GM12878 (cell line): ENCODE data around the gene ABCC3. TPM values are rescaled to one million over a fixed set of nuclear protein-coding genes. Genes with fewer than 3 reads are reported as not detected.

ENCODE experiments used
- ATAC-seq: fragments of 200-7000 bp; cut with Tn5 transposase; 3 replicates; pipeline ENCODE4 v1.9.1; 2020; ENCODE audit warnings: mild to moderate bottlenecking, moderate library complexity
- BruUV-seq: library from RNA; stranded (reverse); fragments of 400-500 nt; replicated peaks from 2 replicates; lab custom pipeline; 2021; lab: Mats Ljungman, UMichigan
- CTCF ChIA-PET: fragments of 300-600 bp; sonication (Branson Sonifier 250); formaldehyde crosslinking; extraction: SDS; loops from one replicate; lab custom pipeline; 2021; ENCODE audit warnings: inconsistent platforms; lab: Yijun Ruan, JAX
- POLR2A ChIA-PET: fragments of 350-600 bp; formaldehyde crosslinking; extraction: SDS; loops from one replicate; lab custom pipeline; 2021; ENCODE audit warnings: inconsistent platforms; lab: Charles Lee
- RAD21 ChIA-PET: fragments of 300-600 bp; sonication (Branson Sonifier 250); formaldehyde crosslinking; loops from one replicate; lab custom pipeline; 2023; ENCODE audit warnings: antibody characterized with exemption; ENCODE audit not compliant: unreplicated experiment; lab: Charles Lee
- SMC1A ChIA-PET: fragments of 300-600 bp; sonication (Branson Sonifier 250); formaldehyde crosslinking; loops from one replicate; lab custom pipeline; 2023; ENCODE audit not compliant: unreplicated experiment, uncharacterized antibody; lab: Charles Lee
- DNase-seq: peaks from one replicate; pipeline ENCODE4 v3.0.0-alpha.2; 2011; ENCODE audit warnings: low read depth, low spot score
- FAIRE-seq: peaks from 3 replicates; lab custom pipeline; 2011; peaks lifted over from hg19 to GRCh38; lab: Jason Lieb, UNC
- H2AFZ ChIP-seq: 2 replicates; pipeline ENCODE4 v1.6.0; 2011; ENCODE audit warnings: low read depth, low read length, control low read depth; ENCODE audit not compliant: control insufficient read depth
- H3K27ac ChIP-seq: 2 replicates; pipeline ENCODE4 v1.5.1; 2011; ENCODE audit warnings: control low read depth; ENCODE audit not compliant: control insufficient read depth, insufficient read depth
- H3K27me3 ChIP-seq, 2 experiments: replicated peaks in 1 of 2; 2 replicates each; pipeline versions ENCODE4 v1.6.0 to v1.6.1; 2011; ENCODE audit warnings: low read length in 1 of 2; ENCODE audit not compliant: control insufficient read depth in 2 of 2, insufficient read depth in 2 of 2
- H3K36me3 ChIP-seq, 2 experiments: 2 replicates each; pipeline ENCODE4 v1.5.1; 2011; ENCODE audit warnings: low read length in 1 of 2; ENCODE audit not compliant: control insufficient read depth in 2 of 2, insufficient read depth in 2 of 2
- H3K4me1 ChIP-seq: 2 replicates; pipeline ENCODE4 v1.6.1; 2011; ENCODE audit warnings: mild to moderate bottlenecking, low read length, moderate library complexity, mixed read lengths; ENCODE audit not compliant: control insufficient read depth, insufficient read depth
- H3K4me2 ChIP-seq: 2 replicates; pipeline ENCODE4 v1.6.0; 2011; ENCODE audit warnings: control low read depth; ENCODE audit not compliant: control insufficient read depth, insufficient read depth
- H3K4me3 ChIP-seq: fragments of 200-600 bp; sonication (generic); 2 replicates; pipeline ENCODE4 v1.5.1; 2016
- H3K79me2 ChIP-seq: 2 replicates; pipeline ENCODE4 v1.6.0; 2011; ENCODE audit warnings: low read length; ENCODE audit not compliant: control insufficient read depth, insufficient read depth
- H3K9ac ChIP-seq: 2 replicates; pipeline ENCODE4 v1.8.0; 2011; ENCODE audit warnings: low read length, control low read depth, mixed read lengths; ENCODE audit not compliant: control insufficient read depth, insufficient read depth
- H3K9me3 ChIP-seq: replicated peaks from 3 replicates; pipeline ENCODE4 v1.5.1; 2011; ENCODE audit warnings: mild to moderate bottlenecking, low read length; ENCODE audit not compliant: control insufficient read depth, insufficient read depth
- H4K20me1 ChIP-seq: 2 replicates; pipeline ENCODE4 v1.6.0; 2011; ENCODE audit not compliant: control insufficient read depth, insufficient read depth
- BACH1 ChIP-seq: fragments of 450-650 bp; IDR thresholded peaks from 2 replicates; pipeline ENCODE4 v1.6.1; 2017; ENCODE audit warnings: mild to moderate bottlenecking, borderline replicate concordance
- CREB1 ChIP-seq: IDR thresholded peaks from 2 replicates; pipeline ENCODE4 v1.6.1; 2012; ENCODE audit warnings: low read depth, mild to moderate bottlenecking, inconsistent platforms
- HDGF ChIP-seq: fragments of 450-650 bp; IDR thresholded peaks from 2 replicates; pipeline ENCODE4 v1.6.1; 2016; ENCODE audit warnings: antibody characterized with exemption
- JUND ChIP-seq: IDR thresholded peaks from 2 replicates; pipeline ENCODE4 v1.6.1; 2012; ENCODE audit warnings: low read depth, mild to moderate bottlenecking, low read length, improper control_type of control experiment, moderate library complexity
- KDM1A ChIP-seq: fragments of 200-600 bp; sonication (generic); IDR thresholded peaks from 2 replicates; pipeline ENCODE4 v1.6.1; 2016; ENCODE audit warnings: borderline replicate concordance
- NBN ChIP-seq: fragments of 450-650 bp; IDR thresholded peaks from 2 replicates; pipeline ENCODE4 v1.6.1; 2016
- NR2C2 ChIP-seq: IDR thresholded peaks from 2 replicates; pipeline ENCODE4 v1.6.1; 2011; ENCODE audit warnings: borderline replicate concordance, low read depth; ENCODE audit not compliant: control insufficient read depth, insufficient read length
- PML ChIP-seq: IDR thresholded peaks from 2 replicates; pipeline ENCODE4 v1.6.1; 2012; ENCODE audit warnings: low read length, inconsistent platforms
- POU2F2 ChIP-seq: IDR thresholded peaks from 3 replicates; pipeline ENCODE4 v1.6.1; 2011; ENCODE audit warnings: low read depth, mild to moderate bottlenecking, low read length, borderline replicate concordance
- SMAD1 ChIP-seq: fragments of 450-650 bp; IDR thresholded peaks from 2 replicates; pipeline ENCODE4 v1.6.1; 2018; ENCODE audit warnings: mild to moderate bottlenecking, low read depth; ENCODE audit not compliant: partially characterized antibody
- SMC3 ChIP-seq: IDR thresholded peaks from 2 replicates; pipeline ENCODE4 v1.6.1; 2011; ENCODE audit warnings: low read length, improper control_type of control experiment, borderline replicate concordance
- SRF ChIP-seq, 2 experiments: IDR thresholded peaks; 2 replicates each; pipeline ENCODE4 v1.6.1; 2011; ENCODE audit warnings: low read depth in 2 of 2, low read length in 2 of 2, mild to moderate bottlenecking in 1 of 2, moderate library complexity in 1 of 2
- STAT1 ChIP-seq: fragments of 450-650 bp; conservative IDR thresholded peaks from 2 replicates; pipeline ENCODE4 v1.6.1; 2014; ENCODE audit warnings: antibody characterized with exemption, mild to moderate bottlenecking
- STAT3 ChIP-seq: IDR thresholded peaks from 2 replicates; pipeline ENCODE4 v1.6.1; 2011; ENCODE audit warnings: low read depth, low read length, improper control_type of control experiment
- TARDBP ChIP-seq: IDR thresholded peaks from 2 replicates; pipeline ENCODE4 v1.6.1; 2016; ENCODE audit warnings: borderline replicate concordance
- ZNF207 ChIP-seq: fragments of 450-650 bp; IDR thresholded peaks from 2 replicates; pipeline ENCODE4 v1.6.1; 2014; ENCODE audit warnings: antibody characterized with exemption, mild to moderate bottlenecking, borderline replicate concordance
- WGBS: methylation state at CpG from one replicate; pipeline ENCODE4 v1.1.6; 2016; ENCODE audit warnings: low lambda C conversion rate; ENCODE audit not compliant: insufficient replicate concordance, insufficient coverage; ENCODE audit errors: missing lambda C conversion rate; 5-methylcytosine and 5-hydroxymethylcytosine counted together
- in situ Hi-C: fragments of 300-500 bp; cut with MboI; formaldehyde crosslinking; loops from 9 replicates; pipeline ENCODE4 v1.14.3; 2018; ENCODE audit warnings: mixed read lengths
- intact Hi-C: fragments of 100-400 bp; cut with micrococcal nuclease; formaldehyde crosslinking; loops from one replicate; pipeline ENCODE4 v1.14.2; 2022; ENCODE audit not compliant: unreplicated experiment
- polyA plus RNA-seq, 11 experiments: library from polyadenylated mRNA; depleted of rRNA in 4 of 11; unstranded in 6 of 11; stranded (reverse) in 5 of 11; fragments of >200 nt; fragmentation: Nextera tagmentation in 4 of 11; fragmentation: Illumina TruSeq in 1 of 11; extraction: Ambion mirVana in 4 of 11; extraction: Trizol in 1 of 11; gene quantifications; 1 replicate in 1 of 11; 2 replicates in 10 of 11; pipeline versions ENCODE4 v1.2.1 to v1.2.3, GENCODE V29; 2011 to 2016; ENCODE audit warnings: inconsistent platforms in 2 of 11, missing spikeins in 2 of 11, low read depth in 1 of 11
- total RNA-seq, 4 experiments: library from RNA; depleted of rRNA in 3 of 4; stranded (reverse); fragments of >200 nt in 3 of 4; fragmentation: Illumina TruSeq in 1 of 4; extraction: Trizol in 1 of 4; gene quantifications; 2 replicates each; pipeline versions ENCODE4 v1.2.1 to v1.2.3, GENCODE V29; 2013 to 2021

Gene ABCC3
- total and polyA plus RNA-seq, 10 of the 15 experiments (the other 5 are each of a cell fraction or from before 2014, with no cell fraction given) = 0.21 to 2.3 (median 0.71) TPM; not detected in 6

DNA sequence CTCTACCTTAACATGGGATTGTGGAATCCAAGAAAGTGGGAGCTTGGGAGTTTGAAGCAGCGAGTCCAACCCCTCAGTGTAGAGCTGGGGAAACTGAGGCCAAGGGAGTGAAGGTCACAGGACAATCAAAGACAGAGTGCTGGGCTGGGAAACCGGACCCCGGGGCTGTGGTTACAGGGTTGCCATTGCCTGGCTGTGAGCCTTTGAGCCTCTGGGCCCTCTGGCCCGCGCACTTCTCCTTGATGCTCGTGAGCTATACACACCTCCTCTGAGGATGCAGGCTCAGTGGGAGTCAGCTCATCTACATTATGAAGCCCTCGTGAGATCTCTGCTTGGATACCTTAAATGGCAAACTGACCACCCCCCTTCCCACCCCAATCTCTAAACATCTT is 2.1 kb downstream of the ABCC3 start:
- no TSS peak for BruUV-seq
- H2AFZ ChIP-seq = no peak overlapping the region
- no peak for ATAC-seq
- CTCF ChIA-PET = interaction anchor here (0.6 to 17.1 kb wide), 3 partner anchors 9 to 185 kb away, joined by 3 to 211 read pairs (median 70); no protein-coding TSS in a partner anchor
- H3K4me3 ChIP-seq = no peak overlapping the region
- 59% methylated on average over 7 of the region's 7 CpGs for WGBS
- no peak overlapping the region for H3K4me2 ChIP-seq
- H3K27me3 ChIP-seq = no peaks in the 10 kb centered on the region; a peak in 2 of 4 replicates
- no peak overlapping the region for H3K9ac ChIP-seq
- no peak for TF ChIP-seq POU2F2
- no peak for TF ChIP-seq KDM1A
- TF ChIP-seq HDGF = no peak
- no peak for TF ChIP-seq BACH1
- no peak for TF ChIP-seq TARDBP
- no peak for TF ChIP-seq STAT3
- no peak for TF ChIP-seq NBN
- no peak for TF ChIP-seq NR2C2
- TF ChIP-seq CREB1 = no peak
- no peak for TF ChIP-seq SMAD1
- no peak for TF ChIP-seq SMC3
- no peak for TF ChIP-seq SRF (IDR thresholded peaks at IDR 0.05; ENCODE audit: low read depth in 2 of 2, low read length in 2 of 2)
- TF ChIP-seq STAT1 = no peak
- no peak for TF ChIP-seq JUND
- no peak for TF ChIP-seq PML
- no peak for TF ChIP-seq ZNF207
- H3K4me1 ChIP-seq = peaks cover 11% of the 10 kb centered on the region
- SMC1A ChIA-PET = interaction anchor here (0.9 to 3.8 kb wide), 5 partner anchors 8 to 517 kb away, joined by 3 to 17 read pairs (median 3); partner anchors contain the start of gene NME1
- intact Hi-C loops = no loop called here
- no peaks in the 10 kb centered on the region for H3K9me3 ChIP-seq
- H3K27ac ChIP-seq = no peak overlapping the region
- no peaks in the 10 kb centered on the region for H4K20me1 ChIP-seq
- FAIRE-seq = no peak
- no peaks in the 10 kb centered on the region for H3K36me3 ChIP-seq
- POLR2A ChIA-PET = no interaction called here
- RAD21 ChIA-PET = interaction anchor here (1.0 to 1.5 kb wide), 3 partner anchors 9 to 59 kb away, joined by 3 to 4 read pairs (median 3); no protein-coding TSS in a partner anchor
- in situ Hi-C loops = no loop called here
- no peaks in the 10 kb centered on the region; the same call in 1 of the 2 replicates for H3K79me2 ChIP-seq
- DNase-seq = no peak
